Gastroesophageal sphincter (tissue), 4 donors: ENCODE measurements around the gene JMJD8. TPM values are rescaled to one million over a fixed set of nuclear protein-coding genes. Genes with fewer than 3 reads are reported as not detected.

ENCODE experiments used
- ATAC-seq: fragments of 150-250 bp; one replicate; pipeline ENCODE4 v1.9.1; 2016; ENCODE audit warnings: mild to moderate bottlenecking, moderate library complexity
- H3K27ac ChIP-seq, 4 donors: fragments of 200-600 bp; sonication (generic) in 3 of 4; 1 replicate in 3 of 4; 2 replicates in 1 of 4; pipeline ENCODE4 v1.5.1; 2016 to 2019
- H3K27me3 ChIP-seq: fragments of 200-600 bp; sonication (generic); one replicate; pipeline ENCODE4 v1.5.1; 2019
- H3K36me3 ChIP-seq, 2 donors: fragments of 200-600 bp; sonication (generic); one replicate each; pipeline ENCODE4 v1.5.1; 2019; ENCODE audit warnings: control low read depth in 1 of 2
- H3K4me1 ChIP-seq, 3 donors: fragments of 200-600 bp; sonication (generic); 1 replicate in 2 of 3; 2 replicates in 1 of 3; pipeline ENCODE4 v1.5.1; 2016 to 2019; ENCODE audit warnings: control low read depth in 2 of 3
- H3K4me3 ChIP-seq, 2 donors: fragments of 200-600 bp; sonication (generic); one replicate each; pipeline ENCODE4 v1.5.1; 2019; ENCODE audit warnings: mild to moderate bottlenecking in 1 of 2, moderate library complexity in 1 of 2
- H3K9me3 ChIP-seq, 3 donors: fragments of 200-600 bp; sonication (generic); one replicate each; pipeline ENCODE4 v1.5.1; 2017 to 2019; ENCODE audit warnings: control low read depth in 2 of 3
- CTCF ChIP-seq, 4 experiments: fragments of 200-600 bp in 2 of 4; fragments of 450-650 bp in 2 of 4; sonication (generic) in 1 of 4; IDR thresholded peaks; one replicate each; pipeline ENCODE4 v1.5.1; 2017 to 2019; ENCODE audit warnings: antibody characterized with exemption in 4 of 4, mild to moderate bottlenecking in 2 of 4, moderate library complexity in 2 of 4
- EP300 ChIP-seq: sonication (generic); formaldehyde crosslinking; IDR thresholded peaks from one replicate; pipeline ENCODE4 v1.6.1; 2017; ENCODE audit warnings: antibody characterized with exemption, mild to moderate bottlenecking
- POLR2A ChIP-seq, 2 donors: fragments of 450-650 bp; IDR thresholded peaks; one replicate each; pipeline ENCODE4 v1.6.1; 2017; ENCODE audit warnings: antibody characterized with exemption in 2 of 2, mild to moderate bottlenecking in 2 of 2, moderate library complexity in 1 of 2
- POLR2AphosphoS5 ChIP-seq: sonication (generic); formaldehyde crosslinking; IDR thresholded peaks from one replicate; pipeline ENCODE4 v1.6.1; 2017; ENCODE audit warnings: antibody characterized with exemption
- WGBS, 2 donors: methylation state at CpG; one replicate each; pipeline ENCODE4 v1.1.5; 2018; ENCODE audit warnings: low coverage in 1 of 2; 5-methylcytosine and 5-hydroxymethylcytosine counted together
- total RNA-seq, 4 donors: library from RNA; depleted of rRNA; stranded (reverse); fragments of >200 nt; gene quantifications; one replicate each; pipeline ENCODE4 v1.1.0, GENCODE V29; 2016

JMJD8 gene
- total RNA-seq, 4 donors from 2014 or later = 70.2 to 109 (median 90.5) TPM

GRCh38 chr16:636206-637080 is 47.7 kb downstream of the JMJD8 start, which contains the start of gene METTL26:
Gene METTL26, minus strand, starts transcription at chr16:636305. Its CDS starts 15 bp downstream, at chr16:636290.
- TF ChIP-seq POLR2A (IDR thresholded peaks at IDR 0.05) (peak; percentile 56 to 70), EP300 (no peak), POLR2AphosphoS5 (peak; percentile 43), CTCF (IDR thresholded peaks at IDR 0.05) (peak in 2 of 4 experiments; percentile 9 to 29)
- WGBS, 2 donors = 0% methylated on average over 1 to 13 of the region's 91 CpGs
- Histone ChIP-seq H3K4me3 (peak within 1 kb of the TSS; percentile 62 to 94), H3K9me3 (no peaks in the 10 kb centered on the region), H3K36me3 (peaks cover 0 to 26% of the 10 kb centered on the region in 2 donors), H3K27me3 (peaks cover 10% of the 10 kb centered on the region), H3K4me1 (peaks cover 2 to 53% (median 21%) of the 10 kb centered on the region in 3 donors), H3K27ac (peak within 1 kb of the TSS; percentile 90 to 97 (median 96))
- ATAC-seq = peak; percentile 92

- WGBS, 2 donors = 0% methylated on average over 1 of the region's 55 CpGs; no CpG with 5 or more reads in 1 of the 2 donors
Measured at GRCh38 chr16:635573-636205, 48.4 kb downstream of the JMJD8 start.

GRCh38 chr16:634996-635395 is 49.1 kb downstream of the JMJD8 start:
- TF ChIP-seq CTCF (IDR thresholded peaks at IDR 0.05) (no peak), EP300 (no peak), POLR2AphosphoS5 (no peak), POLR2A (IDR thresholded peaks at IDR 0.05) (no peak)
- peaks cover 0 to 26% of the 10 kb centered on the region in 2 donors for H3K36me3 ChIP-seq
- peaks cover 2 to 57% (median 31%) of the 10 kb centered on the region in 3 donors for H3K4me1 ChIP-seq
- H3K4me3 ChIP-seq = peak overlapping the region in 1 of 2 donors; percentile 94
- no CpG with 5 or more reads among the region's 7 CpGs for WGBS, 2 donors
- H3K27me3 ChIP-seq = peaks cover 19% of the 10 kb centered on the region
- no peak for ATAC-seq
- no peaks in the 10 kb centered on the region for H3K9me3 ChIP-seq
- H3K27ac ChIP-seq = no peak overlapping the region

More at GRCh38 chr16:635573-636205, 48.4 kb downstream of the JMJD8 start:
- Histone ChIP-seq H3K4me1 (peaks cover 2 to 53% (median 24%) of the 10 kb centered on the region in 3 donors), H3K4me3 (peak overlapping the region; percentile 62 to 94), H3K27me3 (peaks cover 17% of the 10 kb centered on the region), H3K36me3 (peaks cover 0 to 26% of the 10 kb centered on the region in 2 donors), H3K9me3 (no peaks in the 10 kb centered on the region), H3K27ac (peak overlapping the region in 3 of 4 donors; percentile 95 to 97 (median 96))
- ATAC-seq = no peak
- TF ChIP-seq POLR2AphosphoS5 = no peak
- TF ChIP-seq CTCF (IDR thresholded peaks at IDR 0.05) = peak in 1 of 4 experiments; percentile 21
- no peak for TF ChIP-seq EP300

- Histone ChIP-seq H3K4me3 (no peak overlapping the region), H3K27ac (no peak overlapping the region), H3K4me1 (peaks cover 2 to 63% (median 35%) of the 10 kb centered on the region in 3 donors), H3K27me3 (peaks cover 19% of the 10 kb centered on the region), H3K36me3 (peaks cover 0 to 27% of the 10 kb centered on the region in 2 donors), H3K9me3 (no peaks in the 10 kb centered on the region)
- ATAC-seq = no peak
- no peak for TF ChIP-seq CTCF (IDR thresholded peaks at IDR 0.05)
- WGBS, 2 donors = no CpG with 5 or more reads among the region's 22 CpGs
Measured at GRCh38 chr16:634051-634670, 50.0 kb downstream of the JMJD8 start.
